Panc1 (cell line): Measurements from ENCODE around the gene HES3. TPM values are rescaled to one million over a fixed set of nuclear protein-coding genes. Genes with fewer than 3 reads are reported as not detected.

Experiments used
- ATAC-seq: fragments of 200-7000 bp; cut with Tn5 transposase; 2 replicates; pipeline ENCODE4 v1.9.1; 2020; ENCODE audit warnings: mild to moderate bottlenecking, moderate library complexity
- BruUV-seq: library from RNA; stranded (reverse); fragments of 400-500 nt; replicated peaks from 2 replicates; lab custom pipeline; 2021; lab: Mats Ljungman, UMichigan
- CTCF ChIA-PET: fragments of 300-600 bp; sonication (Branson Sonifier 250); formaldehyde crosslinking; loops from one replicate; lab custom pipeline; 2022; ENCODE audit warnings: antibody characterized with exemption; lab: Charles Lee
- POLR2A ChIA-PET: fragments of 300-600 bp; sonication (Branson Sonifier 250); formaldehyde crosslinking; loops from one replicate; lab custom pipeline; 2022; ENCODE audit warnings: antibody characterized with exemption; lab: Charles Lee
- DNase-seq: peaks from one replicate; pipeline ENCODE4 v3.0.0-alpha.2; 2010; ENCODE audit warnings: low read depth, low spot score
- H3K27ac ChIP-seq: 2 replicates; pipeline ENCODE4 v1.5.1; 2011; ENCODE audit warnings: mild to moderate bottlenecking, low read length, inconsistent platforms
- H3K27me3 ChIP-seq: fragments of 200-500 bp; sonication (Bioruptor generic); 2 replicates; pipeline ENCODE4 v1.6.0; 2014; ENCODE audit warnings: low read length, inconsistent platforms; ENCODE audit not compliant: control insufficient read depth, insufficient read depth
- H3K36me3 ChIP-seq: fragments of 200-500 bp; sonication (Bioruptor generic); 2 replicates; pipeline ENCODE4 v1.5.1; 2014; ENCODE audit warnings: inconsistent platforms, mild to moderate bottlenecking, low read length, moderate library complexity; ENCODE audit not compliant: control insufficient read depth, insufficient read depth
- H3K4me1 ChIP-seq: 2 replicates; pipeline ENCODE4 v1.5.1; 2011; ENCODE audit warnings: inconsistent platforms, mild to moderate bottlenecking, low read length, moderate library complexity; ENCODE audit not compliant: control insufficient read depth, insufficient read depth
- H3K4me3 ChIP-seq, 2 experiments: 2 replicates each; pipeline ENCODE4 v1.5.1; 2011 to 2012; ENCODE audit warnings: low read depth in 2 of 2, low read length in 2 of 2, mild to moderate bottlenecking in 2 of 2, inconsistent platforms in 1 of 2, moderate library complexity in 1 of 2
- H3K9me3 ChIP-seq: fragments of 200-500 bp; sonication (Bioruptor generic); 2 replicates; pipeline ENCODE4 v1.5.1; 2014; ENCODE audit warnings: low read depth, mild to moderate bottlenecking, inconsistent platforms, low read length, moderate library complexity; ENCODE audit not compliant: control insufficient read depth, insufficient read depth
- POLR2AphosphoS5 ChIP-seq: IDR thresholded peaks from 2 replicates; pipeline ENCODE4 v1.6.1; 2012; ENCODE audit warnings: mild to moderate bottlenecking, low read depth, low read length, moderate library complexity
- SIN3A ChIP-seq: IDR thresholded peaks from 2 replicates; pipeline ENCODE4 v1.6.1; 2012; ENCODE audit warnings: low read depth, mild to moderate bottlenecking, low read length, moderate library complexity, borderline replicate concordance; ENCODE audit not compliant: insufficient read depth
- TCF7L2 ChIP-seq: IDR thresholded peaks from 2 replicates; pipeline ENCODE4 v1.6.1; 2011; ENCODE audit warnings: mild to moderate bottlenecking, low read depth, low read length, inconsistent platforms
- in situ Hi-C: cut with HindIII; loops from 2 replicates; pipeline ENCODE4 v1.10.0; 2016; ENCODE audit warnings: low sequenced_read_pairs, low pct_unique_long_range_greater_than_20kb
- intact Hi-C: fragments of 100-400 bp; cut with micrococcal nuclease; formaldehyde crosslinking; loops from one replicate; pipeline ENCODE4 v1.10.0; 2022; ENCODE audit not compliant: unreplicated experiment
- total RNA-seq: library from RNA; stranded (reverse); gene quantifications from one replicate; pipeline ENCODE4 v1.2.1, GENCODE V29; 2021; ENCODE audit not compliant: unreplicated experiment
- TF ChIP-seq, protein P1 (sequence below), 2 experiments: IDR thresholded peaks; 2 replicates each; pipeline ENCODE4 v1.6.1; 2011 to 2012; ENCODE audit warnings: low read depth in 2 of 2, control low read depth in 1 of 2, low read length in 1 of 2, mild to moderate bottlenecking in 1 of 2, moderate library complexity in 1 of 2; ENCODE audit not compliant: insufficient read depth in 1 of 2
- TF ChIP-seq, protein P2 (sequence below): fragments of 450-650 bp; IDR thresholded peaks from 2 replicates; pipeline ENCODE4 v1.5.1; 2017; ENCODE audit warnings: mild to moderate bottlenecking

The HES3 gene
- total RNA-seq, 1 experiment from 2014 or later, result not detected

DNA sequence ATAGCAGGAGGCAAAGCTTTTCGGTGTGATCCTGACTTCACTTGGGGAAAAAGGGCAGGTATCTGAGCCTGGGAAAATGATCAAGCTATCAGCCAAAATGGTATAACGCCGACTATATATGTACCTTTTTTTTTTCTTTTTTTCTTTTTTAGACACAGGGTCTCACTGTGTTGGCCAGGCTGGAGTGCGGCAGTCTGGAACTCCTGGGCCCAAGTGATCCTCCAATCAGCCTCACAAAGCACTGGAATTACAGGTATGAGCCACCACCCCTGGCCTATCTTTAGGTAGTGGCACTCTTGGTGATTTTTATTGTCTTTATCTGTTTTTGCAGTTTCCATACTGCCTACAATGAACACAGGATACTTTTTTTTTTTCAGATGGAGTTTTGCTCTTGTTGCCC lies 6.9 kb upstream of the HES3 start:
- no TSS peak for BruUV-seq

DNA sequence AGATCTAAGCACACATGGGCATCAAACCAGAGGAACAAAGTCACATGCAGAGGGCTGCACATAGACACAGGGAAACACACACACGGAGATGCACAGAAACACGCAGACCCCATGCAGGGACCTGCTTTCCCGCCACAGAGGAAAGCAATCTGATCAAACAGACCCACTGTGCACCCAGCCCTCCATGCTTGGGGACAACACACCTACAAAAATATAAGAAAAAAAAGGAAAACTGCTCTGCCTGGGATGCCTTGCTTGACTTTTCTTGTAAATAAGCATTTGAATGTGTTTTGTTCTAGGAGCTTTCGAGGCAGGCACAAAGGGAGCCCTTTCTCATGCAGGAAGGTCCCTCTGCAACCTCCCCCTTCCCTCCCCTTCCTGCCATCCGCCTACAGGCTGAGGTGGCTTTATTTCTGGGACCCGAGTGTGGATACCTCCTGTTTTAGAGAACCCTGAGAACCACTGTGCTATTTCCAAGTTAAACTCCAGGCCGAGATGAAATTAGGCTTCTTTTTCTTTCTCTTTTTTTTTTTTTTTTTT lies 4.7 kb upstream of the HES3 start:
- no peak for DNase-seq
- no peaks in the 10 kb centered on the region; the same call in 1 of the 2 replicates for H3K27me3 ChIP-seq
- H3K9me3 ChIP-seq, result no peaks in the 10 kb centered on the region
- in situ Hi-C loops, result no loop called here
- intact Hi-C loops, result no loop called here
- H3K4me1 ChIP-seq, result peaks cover 3% of the 10 kb centered on the region
- CTCF ChIA-PET, result interaction anchor here (0.6 kb wide), 3 partner anchors 10 to 198 kb away, joined by 3 read pairs; no protein-coding TSS in a partner anchor
- H3K27ac ChIP-seq, result no peak overlapping the region
- POLR2A ChIA-PET, result no interaction called here
- H3K4me3 ChIP-seq, result no peak overlapping the region
- TF ChIP-seq, protein P1, sequence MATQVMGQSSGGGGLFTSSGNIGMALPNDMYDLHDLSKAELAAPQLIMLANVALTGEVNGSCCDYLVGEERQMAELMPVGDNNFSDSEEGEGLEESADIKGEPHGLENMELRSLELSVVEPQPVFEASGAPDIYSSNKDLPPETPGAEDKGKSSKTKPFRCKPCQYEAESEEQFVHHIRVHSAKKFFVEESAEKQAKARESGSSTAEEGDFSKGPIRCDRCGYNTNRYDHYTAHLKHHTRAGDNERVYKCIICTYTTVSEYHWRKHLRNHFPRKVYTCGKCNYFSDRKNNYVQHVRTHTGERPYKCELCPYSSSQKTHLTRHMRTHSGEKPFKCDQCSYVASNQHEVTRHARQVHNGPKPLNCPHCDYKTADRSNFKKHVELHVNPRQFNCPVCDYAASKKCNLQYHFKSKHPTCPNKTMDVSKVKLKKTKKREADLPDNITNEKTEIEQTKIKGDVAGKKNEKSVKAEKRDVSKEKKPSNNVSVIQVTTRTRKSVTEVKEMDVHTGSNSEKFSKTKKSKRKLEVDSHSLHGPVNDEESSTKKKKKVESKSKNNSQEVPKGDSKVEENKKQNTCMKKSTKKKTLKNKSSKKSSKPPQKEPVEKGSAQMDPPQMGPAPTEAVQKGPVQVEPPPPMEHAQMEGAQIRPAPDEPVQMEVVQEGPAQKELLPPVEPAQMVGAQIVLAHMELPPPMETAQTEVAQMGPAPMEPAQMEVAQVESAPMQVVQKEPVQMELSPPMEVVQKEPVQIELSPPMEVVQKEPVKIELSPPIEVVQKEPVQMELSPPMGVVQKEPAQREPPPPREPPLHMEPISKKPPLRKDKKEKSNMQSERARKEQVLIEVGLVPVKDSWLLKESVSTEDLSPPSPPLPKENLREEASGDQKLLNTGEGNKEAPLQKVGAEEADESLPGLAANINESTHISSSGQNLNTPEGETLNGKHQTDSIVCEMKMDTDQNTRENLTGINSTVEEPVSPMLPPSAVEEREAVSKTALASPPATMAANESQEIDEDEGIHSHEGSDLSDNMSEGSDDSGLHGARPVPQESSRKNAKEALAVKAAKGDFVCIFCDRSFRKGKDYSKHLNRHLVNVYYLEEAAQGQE (IDR thresholded peaks at IDR 0.05; ENCODE audit: insufficient read depth in 1 of 2, low read depth in 2 of 2, low read length in 1 of 2), result no peak
- no peak for TF ChIP-seq SIN3A
- TF ChIP-seq TCF7L2, result no peak
- TF ChIP-seq, protein P2, sequence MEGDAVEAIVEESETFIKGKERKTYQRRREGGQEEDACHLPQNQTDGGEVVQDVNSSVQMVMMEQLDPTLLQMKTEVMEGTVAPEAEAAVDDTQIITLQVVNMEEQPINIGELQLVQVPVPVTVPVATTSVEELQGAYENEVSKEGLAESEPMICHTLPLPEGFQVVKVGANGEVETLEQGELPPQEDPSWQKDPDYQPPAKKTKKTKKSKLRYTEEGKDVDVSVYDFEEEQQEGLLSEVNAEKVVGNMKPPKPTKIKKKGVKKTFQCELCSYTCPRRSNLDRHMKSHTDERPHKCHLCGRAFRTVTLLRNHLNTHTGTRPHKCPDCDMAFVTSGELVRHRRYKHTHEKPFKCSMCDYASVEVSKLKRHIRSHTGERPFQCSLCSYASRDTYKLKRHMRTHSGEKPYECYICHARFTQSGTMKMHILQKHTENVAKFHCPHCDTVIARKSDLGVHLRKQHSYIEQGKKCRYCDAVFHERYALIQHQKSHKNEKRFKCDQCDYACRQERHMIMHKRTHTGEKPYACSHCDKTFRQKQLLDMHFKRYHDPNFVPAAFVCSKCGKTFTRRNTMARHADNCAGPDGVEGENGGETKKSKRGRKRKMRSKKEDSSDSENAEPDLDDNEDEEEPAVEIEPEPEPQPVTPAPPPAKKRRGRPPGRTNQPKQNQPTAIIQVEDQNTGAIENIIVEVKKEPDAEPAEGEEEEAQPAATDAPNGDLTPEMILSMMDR, result no peak
- no peak for TF ChIP-seq POLR2AphosphoS5
- ATAC-seq, result no peak
- no peaks in the 10 kb centered on the region; the same call in 1 of the 2 replicates for H3K36me3 ChIP-seq
- no TSS peak for BruUV-seq

More for the DNA sequence above, 6.9 kb upstream of the HES3 start:
- H3K36me3 ChIP-seq, result peaks cover 2% of the 10 kb centered on the region
- TF ChIP-seq, protein P2, result no peak
- TF ChIP-seq TCF7L2 (no peak), POLR2AphosphoS5 (no peak)
- H3K9me3 ChIP-seq, result no peaks in the 10 kb centered on the region
- H3K27me3 ChIP-seq, result no peaks in the 10 kb centered on the region
- ChIA-PET POLR2A (no interaction called here), CTCF (interaction anchor here (0.6 kb wide), 1 partner anchor 8 kb away, joined by 5 read pairs; no protein-coding TSS in a partner anchor)
- in situ Hi-C loops, result no loop called here
- ATAC-seq, result no peak
- no peak for DNase-seq
- no peak overlapping the region for H3K4me3 ChIP-seq
- intact Hi-C loops, result no loop called here
- peaks cover 6% of the 10 kb centered on the region for H3K4me1 ChIP-seq
- H3K27ac ChIP-seq, result no peak overlapping the region
